DND-41 (cell line): ENCODE results near the gene LSR.
A peak's percentile ranks its signal among the peaks of the same experiment; 100 is the strongest.

ENCODE experiments used
- ATAC-seq: fragments of 200-7000 bp; cut with Tn5 transposase; 3 replicates; pipeline ENCODE4 v1.9.1; 2021; ENCODE audit warnings: low read depth; ENCODE audit not compliant: insufficient read depth
- DNase-seq: peaks from one replicate; pipeline ENCODE4 v3.0.0-alpha.2; 2020
- H2AFZ ChIP-seq: 2 replicates; pipeline ENCODE4 v1.6.0; 2012; ENCODE audit warnings: low read depth, low read length
- H3K27ac ChIP-seq: 2 replicates; pipeline ENCODE4 v1.5.1; 2012; ENCODE audit warnings: low read length, inconsistent platforms
- H3K27me3 ChIP-seq: fragments of 200-600 bp; sonication (generic); 2 replicates; pipeline ENCODE4 v1.6.0; 2012; ENCODE audit warnings: low read length, mild to moderate bottlenecking, inconsistent platforms; ENCODE audit not compliant: insufficient read depth, poor library complexity
- H3K36me3 ChIP-seq: 2 replicates; pipeline ENCODE4 v1.5.1; 2012; ENCODE audit warnings: low read length, inconsistent platforms; ENCODE audit not compliant: insufficient read depth
- H3K4me1 ChIP-seq: 2 replicates; pipeline ENCODE4 v1.5.1; 2012; ENCODE audit warnings: mild to moderate bottlenecking, low read length; ENCODE audit not compliant: insufficient read depth
- H3K4me2 ChIP-seq: 2 replicates; pipeline ENCODE4 v1.6.0; 2012; ENCODE audit warnings: mild to moderate bottlenecking, moderate library complexity, low read length, inconsistent platforms; ENCODE audit not compliant: insufficient read depth
- H3K4me3 ChIP-seq, 2 experiments: fragments of 200-600 bp in 1 of 2; shearing (Covaris generic) in 1 of 2; 2 replicates each; pipeline ENCODE4 v1.5.1; 2012 to 2016; ENCODE audit warnings: inconsistent platforms in 2 of 2, low read length in 2 of 2, mild to moderate bottlenecking in 2 of 2, low read depth in 1 of 2, moderate library complexity in 1 of 2
- H3K79me2 ChIP-seq: 2 replicates; pipeline ENCODE4 v1.6.0; 2012; ENCODE audit warnings: low read length, inconsistent platforms; ENCODE audit not compliant: insufficient read depth
- H3K9ac ChIP-seq: 2 replicates; pipeline ENCODE4 v1.6.0; 2012; ENCODE audit warnings: low read depth, mild to moderate bottlenecking, inconsistent platforms, low read length, moderate library complexity
- H3K9me3 ChIP-seq: 2 replicates; pipeline ENCODE4 v1.5.1; 2012; ENCODE audit warnings: low read length, moderate library complexity, mild to moderate bottlenecking, inconsistent platforms; ENCODE audit not compliant: insufficient read depth, severe bottlenecking
- H4K20me1 ChIP-seq: 2 replicates; pipeline ENCODE4 v1.6.0; 2012; ENCODE audit warnings: low read length; ENCODE audit not compliant: insufficient read depth
- CTCF ChIP-seq: IDR thresholded peaks from 2 replicates; pipeline ENCODE4 v1.5.1; 2012; ENCODE audit warnings: borderline replicate concordance, low read length, moderate library complexity, mild to moderate bottlenecking; ENCODE audit not compliant: poor library complexity, severe bottlenecking; ENCODE audit errors: extremely low read depth
- EZH2 ChIP-seq: IDR thresholded peaks from 3 replicates; pipeline ENCODE4 v1.6.1; 2012; ENCODE audit warnings: borderline replicate concordance, low read depth, mild to moderate bottlenecking, moderate library complexity, low read length, inconsistent platforms; ENCODE audit not compliant: severe bottlenecking

Gene LSR

DNA sequence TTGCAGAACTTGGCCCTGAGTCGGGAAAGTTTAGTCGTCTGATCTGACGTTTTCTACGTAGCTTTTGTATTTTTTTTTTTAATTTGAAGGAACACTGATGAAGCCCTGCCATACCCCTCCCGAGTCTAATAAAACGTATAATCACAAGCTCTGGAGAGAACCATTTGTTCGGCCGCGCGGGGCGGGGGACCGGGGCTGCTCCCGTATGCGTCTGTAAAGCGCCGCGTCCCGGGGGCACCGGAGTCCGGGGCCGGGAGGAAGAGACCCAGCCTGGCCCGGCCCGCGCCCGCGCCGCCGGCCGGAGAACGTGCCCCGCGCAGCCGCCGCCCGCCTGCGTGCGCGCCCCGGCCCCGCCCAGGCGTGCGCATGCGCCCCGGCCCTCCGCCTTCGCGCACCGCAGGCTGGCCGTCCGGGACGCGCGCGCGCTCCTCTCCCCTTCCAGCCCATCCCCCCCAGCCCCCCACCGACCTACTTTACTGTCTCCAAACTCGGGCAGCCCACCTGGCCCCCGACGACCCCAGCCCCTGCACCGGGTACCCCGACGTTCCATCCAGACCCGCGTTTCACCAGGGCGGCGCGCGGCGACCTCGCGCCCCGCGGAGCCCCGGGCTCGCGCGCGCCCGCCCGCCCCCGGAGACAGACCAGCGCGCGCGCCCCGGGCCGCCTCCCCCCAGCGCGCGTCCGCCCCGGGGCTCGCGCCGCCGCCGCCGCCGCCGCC is 19.2 kb downstream of the LSR start:
- Histone ChIP-seq H3K4me3 (peak overlapping the region; percentile 87 to 91), H3K9me3 (no peaks in the 10 kb centered on the region), H3K9ac (peak overlapping the region; percentile 92), H3K4me2 (peak overlapping the region; percentile 88), H3K79me2 (peaks cover 42% of the 10 kb centered on the region), H3K27ac (peak overlapping the region; percentile 84), H2AFZ (peak overlapping the region; percentile 67), H3K27me3 (no peaks in the 10 kb centered on the region), H4K20me1 (peaks cover 24% of the 10 kb centered on the region), H3K36me3 (peaks cover 41% of the 10 kb centered on the region), H3K4me1 (peaks cover 32% of the 10 kb centered on the region)
- TF ChIP-seq CTCF = no peak
- DNase-seq = peak; percentile 74
- ATAC-seq = peak; percentile 58

GRCh38 chr19:35268536-35269437 is 20.0 kb downstream of the LSR start, which contains the start of gene USF2:
TSS of gene USF2 (plus strand) at chr19:35268962. CDS start at chr19:35269102, 140 bp downstream.
- peak within 1 kb of the TSS; percentile 83 for H2AFZ ChIP-seq
- peak within 1 kb of the TSS; percentile 93 for H3K27ac ChIP-seq
- peaks cover 49% of the 10 kb centered on the region for H3K36me3 ChIP-seq
- H3K4me3 ChIP-seq = peak within 1 kb of the TSS; percentile 87 to 91
- peaks cover 32% of the 10 kb centered on the region for H3K4me1 ChIP-seq
- H4K20me1 ChIP-seq = peaks cover 30% of the 10 kb centered on the region
- H3K9me3 ChIP-seq = no peaks in the 10 kb centered on the region
- peak within 1 kb of the TSS; percentile 92 for H3K9ac ChIP-seq
- no peaks in the 10 kb centered on the region for H3K27me3 ChIP-seq
- ATAC-seq (peak; percentile 38), DNase-seq (peak; percentile 75)
- TF ChIP-seq CTCF (no peak), EZH2 (no peak)
- peaks cover 42% of the 10 kb centered on the region for H3K79me2 ChIP-seq
- peak within 1 kb of the TSS; percentile 91 for H3K4me2 ChIP-seq

GRCh38 chr19:35269438-35270117 is 20.8 kb downstream of the LSR start:
- Histone ChIP-seq H3K27me3 (no peaks in the 10 kb centered on the region), H2AFZ (peak overlapping the region; percentile 83), H3K27ac (peak overlapping the region; percentile 93), H3K36me3 (peaks cover 57% of the 10 kb centered on the region), H3K9ac (peak overlapping the region; percentile 92), H3K4me2 (peak overlapping the region; percentile 91), H3K4me1 (peaks cover 32% of the 10 kb centered on the region), H3K79me2 (peaks cover 42% of the 10 kb centered on the region), H3K9me3 (no peaks in the 10 kb centered on the region), H4K20me1 (peaks cover 30% of the 10 kb centered on the region), H3K4me3 (peak overlapping the region; percentile 61 to 91; a peak in 3 of 4 replicates)
- DNase-seq (peak; percentile 74), ATAC-seq (peak; percentile 62)
- TF ChIP-seq EZH2 = no peak
- TF ChIP-seq CTCF = peak; percentile 61
